Hepatic stellate cell (primary cell): ENCODE measurements around the gene GFI1.
"Not testable (repeated sequence)": the region's sequence is repeated elsewhere in the genome, so short reads cannot be mapped to it uniquely, and the experiment has no call there.

Experiments
- DNase-seq: peaks from one replicate; pipeline ENCODE4 v3.0.0; 2011; ENCODE audit warnings: low spot score

GFI1 gene

DNA sequence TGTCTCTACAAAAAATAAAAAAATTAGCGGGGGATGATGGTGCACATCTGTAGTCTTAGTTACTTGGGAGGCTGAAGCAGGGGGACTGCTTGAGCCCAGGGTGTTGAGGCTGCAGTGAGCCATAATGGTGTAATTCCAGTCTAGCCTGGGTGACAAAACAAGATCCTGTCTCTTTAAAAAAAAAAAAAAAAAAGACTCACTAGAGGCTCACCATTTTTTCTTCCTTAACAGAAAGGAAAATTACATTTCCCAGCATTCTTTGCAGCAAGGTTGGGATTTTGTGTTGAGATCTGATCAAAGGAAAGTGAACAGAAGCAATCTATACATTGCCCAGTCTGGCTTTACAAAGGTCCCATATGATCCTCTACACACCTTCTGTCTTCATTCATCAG lies 21.5 kb downstream of the GFI1 start:
- no peak for DNase-seq

DNA sequence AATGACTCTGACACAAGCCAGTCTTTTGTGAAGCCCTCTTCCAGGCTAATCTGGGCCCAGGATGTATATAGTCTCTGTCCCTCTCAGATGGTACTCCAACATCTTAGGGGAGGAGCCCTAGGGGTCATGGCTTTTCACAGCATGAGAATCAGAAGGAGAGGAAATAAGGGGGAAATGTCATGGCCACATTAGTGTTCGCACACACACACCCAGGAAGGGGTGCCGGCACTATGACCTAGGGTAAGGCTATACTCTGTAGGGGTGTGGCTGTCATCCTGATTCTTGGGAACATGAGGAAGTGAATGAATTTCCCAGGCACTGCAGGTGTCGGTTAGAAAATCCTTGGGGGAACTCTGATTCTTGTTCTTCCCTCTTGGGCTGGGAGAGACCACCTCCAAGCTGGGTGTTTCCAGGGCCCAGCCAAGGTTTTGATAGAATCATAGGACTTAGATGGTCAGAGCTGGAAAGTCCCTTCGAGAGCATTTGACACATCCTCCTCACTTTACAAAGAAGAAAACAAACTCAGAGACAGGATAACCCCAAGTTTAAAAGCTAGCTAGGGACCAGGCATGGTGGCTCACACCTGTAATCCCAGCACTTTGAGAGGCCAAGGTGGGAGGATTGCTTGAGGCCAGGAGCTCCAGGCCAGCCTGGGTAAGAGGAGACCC lies 22.0 kb downstream of the GFI1 start:
- DNase-seq = no peak

GRCh38 chr1:92461364-92462097 lies 25.2 kb downstream of the GFI1 start:
- no peak for DNase-seq

DNA sequence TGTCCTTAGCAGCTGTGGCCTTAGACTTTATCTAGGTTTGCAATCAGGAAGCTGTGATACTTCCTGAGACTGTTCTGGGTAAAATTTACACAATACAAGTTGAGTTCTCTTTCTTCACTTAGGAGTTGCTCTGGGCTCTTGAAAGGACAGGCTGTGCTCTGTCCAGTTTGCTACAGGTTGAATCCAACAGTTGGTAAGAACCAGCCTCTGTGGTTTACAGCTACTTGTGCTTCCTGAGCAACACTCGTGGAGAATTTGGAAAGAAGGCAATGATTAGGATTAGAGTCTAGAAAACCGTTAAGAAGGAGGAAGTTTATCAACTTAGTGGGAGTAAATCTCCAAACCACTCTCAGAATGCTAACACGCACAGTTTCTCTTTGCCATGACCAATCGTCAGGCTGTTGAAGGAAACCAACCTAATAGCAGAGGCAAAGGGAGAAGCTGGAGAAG lies 26.8 kb downstream of the GFI1 start:
- no peak for DNase-seq

DNA sequence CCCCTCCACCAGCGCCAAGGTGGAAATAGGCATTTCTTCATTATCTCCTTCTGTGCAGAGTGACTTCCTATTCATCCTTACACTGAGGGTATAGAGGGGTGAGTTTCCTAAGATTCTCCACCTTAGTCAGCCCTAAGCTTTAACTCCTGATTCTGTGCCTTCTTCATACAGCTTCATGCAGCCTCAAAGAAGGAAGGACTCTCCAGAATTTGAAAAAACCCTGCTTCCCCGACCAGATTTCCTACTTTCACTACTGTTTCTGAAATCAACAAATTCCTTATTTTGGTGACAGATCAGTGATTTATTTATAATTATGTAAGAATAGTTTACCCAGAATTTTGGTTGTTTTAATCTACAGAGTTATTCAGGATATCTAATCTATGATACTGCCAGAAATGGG lies 28.6 kb downstream of the GFI1 start:
- no peak for DNase-seq

DNA sequence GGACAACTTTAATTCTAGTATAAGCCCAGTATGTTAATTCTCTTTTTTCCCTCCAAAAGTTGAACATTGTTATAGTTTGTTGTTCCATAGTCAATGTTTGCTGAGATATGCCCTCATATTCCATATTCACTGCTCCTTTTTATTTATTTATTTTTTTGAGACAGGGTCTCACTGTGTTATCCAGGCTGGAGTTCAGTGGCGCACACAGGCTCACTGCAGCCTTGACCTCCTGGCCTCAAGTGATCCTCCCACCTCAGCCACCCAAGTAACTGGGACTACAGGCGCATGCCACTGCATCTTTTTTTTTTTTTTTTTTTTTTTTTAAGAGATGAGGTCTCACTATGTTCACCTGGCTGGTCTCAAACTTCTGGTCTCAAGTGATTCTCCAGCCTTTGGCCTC lies 38.7 kb downstream of the GFI1 start:
- DNase-seq = no peak

DNA sequence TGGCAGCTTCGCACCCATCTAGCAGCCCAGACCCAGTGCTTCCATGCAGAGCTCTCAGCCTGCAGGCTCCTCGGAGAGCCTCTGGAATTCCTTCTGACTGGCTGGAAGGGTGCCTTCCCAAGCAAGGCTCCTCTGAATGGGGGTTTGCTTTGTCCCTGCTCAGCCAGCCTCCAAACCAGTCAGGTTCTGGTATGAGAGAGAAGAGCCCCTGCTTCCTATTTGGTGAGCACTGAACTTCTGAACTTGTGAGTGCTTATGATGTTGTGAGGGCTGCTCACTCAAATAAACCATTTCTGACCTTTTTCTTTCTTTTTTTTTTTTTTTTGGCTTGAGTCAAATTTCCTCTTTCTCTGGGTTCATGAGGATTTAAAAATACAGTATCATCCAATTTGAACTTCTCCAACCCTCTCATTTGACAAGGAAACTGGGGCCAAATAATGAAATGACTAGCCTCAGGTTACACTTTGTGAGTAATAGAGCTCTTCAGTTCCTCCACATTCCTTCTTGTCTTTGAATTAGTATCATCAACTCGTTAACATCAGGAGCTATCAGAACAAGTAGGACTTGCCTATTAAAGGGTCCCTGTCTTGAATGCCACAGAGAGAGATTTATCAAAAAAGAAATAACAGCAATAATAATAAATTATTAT lies 39.6 kb downstream of the GFI1 start:
- DNase-seq = peak; percentile 22

GRCh38 chr1:92446546-92446945 lies 40.2 kb downstream of the GFI1 start:
- DNase-seq = peak; percentile 68

GRCh38 chr1:92445865-92446264 lies 40.9 kb downstream of the GFI1 start:
- no peak for DNase-seq

GRCh38 chr1:92444351-92444750 lies 42.4 kb downstream of the GFI1 start:
- peak; percentile 23 for DNase-seq

GRCh38 chr1:92443893-92444292 lies 42.8 kb downstream of the GFI1 start:
- DNase-seq = no peak

- no peak for DNase-seq
These were observed 44.4 kb downstream of the GFI1 start for GRCh38 chr1:92442351-92442750.

DNA sequence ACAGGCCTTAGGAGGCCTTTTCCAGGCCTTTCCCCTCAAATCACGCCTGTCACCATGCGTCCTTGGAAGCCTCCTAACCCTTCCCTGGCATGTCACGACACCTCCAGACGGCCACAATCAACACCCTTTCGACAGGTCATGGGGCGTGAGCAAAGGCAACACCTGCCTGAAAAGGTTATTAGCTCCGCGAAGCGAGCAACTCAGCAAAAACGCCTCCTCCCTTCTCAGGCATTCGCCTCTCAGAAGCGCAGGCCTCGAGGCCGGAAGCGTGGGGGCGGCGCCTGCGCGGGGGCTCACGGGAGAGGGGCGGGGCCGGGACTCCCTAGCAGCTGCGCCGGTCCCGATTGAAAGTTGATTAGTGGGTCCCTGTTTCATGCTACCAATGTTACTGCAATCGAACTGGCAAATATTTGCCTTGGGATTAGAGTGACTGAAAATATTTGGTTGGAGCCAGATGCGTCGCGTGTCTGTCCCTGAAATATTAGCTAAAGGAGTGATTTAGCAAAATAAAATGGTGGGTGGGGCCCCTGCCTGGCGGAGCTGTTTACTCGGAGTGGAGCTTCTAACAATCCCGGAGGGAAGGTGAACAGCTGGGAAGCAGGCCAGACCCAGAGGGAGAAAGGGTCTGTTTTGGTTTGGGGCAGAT lies 44.9 kb downstream of the GFI1 start:
- no peak for DNase-seq

DNA sequence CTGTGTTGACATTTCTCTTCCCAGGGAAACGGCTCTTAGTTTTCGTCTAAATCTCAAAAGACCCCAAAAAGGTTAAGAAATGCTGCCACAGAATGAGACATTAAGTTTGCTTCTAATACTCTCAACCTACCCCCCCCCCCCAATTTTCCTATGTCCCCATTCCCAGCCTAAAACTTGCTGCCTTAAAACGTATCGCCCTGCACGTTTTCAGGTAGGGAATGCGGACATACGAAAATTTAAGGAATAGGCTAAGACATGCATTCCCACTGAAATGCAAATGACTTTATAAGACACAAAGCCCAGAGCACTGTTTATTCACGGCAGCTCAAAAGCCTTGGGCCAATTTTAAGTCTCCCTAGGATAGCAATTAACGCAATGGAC lies 45.4 kb downstream of the GFI1 start:
- DNase-seq = no peak

DNA sequence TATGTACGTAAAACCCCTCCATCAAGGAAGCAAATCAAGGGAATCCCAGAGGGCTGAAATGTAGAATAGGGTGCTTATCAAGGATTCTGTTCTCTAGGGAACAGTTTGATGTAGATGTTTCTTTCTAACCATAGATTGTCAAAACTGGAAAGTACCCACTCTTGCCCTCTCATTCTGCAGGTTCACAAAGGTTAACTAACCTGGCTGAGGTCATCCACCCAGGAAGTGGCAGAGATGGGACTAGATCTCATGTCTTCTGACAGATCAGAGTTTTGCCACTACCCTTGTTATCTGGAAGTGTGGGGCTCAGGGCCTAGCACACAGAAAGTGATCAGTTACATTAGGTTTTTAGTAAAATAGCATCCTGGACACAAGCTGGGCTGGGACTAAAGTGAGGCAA lies 47.4 kb downstream of the GFI1 start:
- DNase-seq = no peak

GRCh38 chr1:92434572-92434971 lies 52.2 kb downstream of the GFI1 start:
- not testable (repeated sequence) for DNase-seq

GRCh38 chr1:92430030-92430429 lies 56.7 kb downstream of the GFI1 start:
- DNase-seq = no peak

GRCh38 chr1:92425617-92426016 lies 61.1 kb downstream of the GFI1 start:
- DNase-seq = no peak
